ENCODE data around the gene COCH. TPM values are rescaled to one million over a fixed set of nuclear protein-coding genes. Genes with fewer than 3 reads are reported as not detected.
"Not testable (repeated sequence)": the region's sequence is repeated elsewhere in the genome, so short reads cannot be mapped to it uniquely, and the experiment has no call there.

The COCH gene
- total and polyA plus RNA-seq, 10 of the 15 experiments (the other 5 are each of a cell fraction or from before 2014, with no cell fraction given): 1.8 to 8.3 (median 5.1) TPM

DNA sequence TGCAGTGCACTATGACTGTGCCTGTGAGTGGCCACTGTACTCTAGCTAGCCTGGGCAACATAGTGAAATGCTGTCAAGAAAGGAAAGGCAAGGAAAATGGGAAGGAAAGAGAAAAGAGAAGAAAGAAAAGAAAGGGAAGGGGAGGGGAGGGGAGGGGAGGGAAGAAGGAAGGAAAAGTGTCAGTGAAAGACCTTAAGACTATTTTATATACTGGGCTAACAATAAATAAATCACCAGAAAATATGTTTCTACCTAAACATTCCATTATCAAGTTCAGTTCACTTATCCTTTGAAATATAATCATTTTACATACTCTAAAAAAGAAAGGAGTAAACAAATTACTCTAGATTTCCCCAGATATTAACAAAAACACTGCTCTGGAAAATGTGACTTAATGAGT lies 22.1 kb downstream of the COCH start:
- ChIA-PET RAD21 (ENCODE audit: unreplicated experiment) (no interaction called here), POLR2A (no interaction called here)
- no peak for FAIRE-seq

DNA sequence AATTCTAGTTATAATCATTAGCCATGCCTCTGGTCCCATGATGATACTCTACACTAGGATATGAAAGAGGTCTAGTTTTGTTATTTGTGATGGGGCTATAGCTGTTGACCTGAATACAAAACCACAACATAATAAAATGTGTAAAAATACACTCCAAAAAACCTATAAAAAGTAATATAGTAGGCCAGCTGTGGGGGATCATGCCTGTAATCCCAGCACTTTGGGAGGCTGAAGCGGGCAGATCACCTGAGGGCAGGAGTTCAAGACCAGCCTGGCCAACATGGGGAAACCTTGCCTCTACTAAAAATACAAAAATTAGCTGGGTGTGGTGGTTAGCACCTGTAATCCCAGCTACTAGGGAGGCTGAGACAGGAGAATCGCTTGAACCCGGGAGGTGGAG lies 22.8 kb downstream of the COCH start:
- intact Hi-C loops (cut with micrococcal nuclease; ENCODE audit: unreplicated experiment); H2AFZ ChIP-seq (ENCODE audit: control insufficient read depth, low read depth, low read length); H3K27me3 ChIP-seq (replicated peaks in 1 of 2; ENCODE audit: control insufficient read depth in 2 of 2, insufficient read depth in 2 of 2, low read length in 1 of 2); H3K9ac ChIP-seq (ENCODE audit: control insufficient read depth, insufficient read depth, low read length); H3K4me3 ChIP-seq; H3K36me3 ChIP-seq (ENCODE audit: control insufficient read depth in 2 of 2, insufficient read depth in 2 of 2, low read length in 1 of 2); H3K27ac ChIP-seq (ENCODE audit: control insufficient read depth, insufficient read depth); FAIRE-seq; CTCF ChIA-PET; H3K4me2 ChIP-seq (ENCODE audit: control insufficient read depth, insufficient read depth); in situ Hi-C loops (cut with MboI); ATAC-seq; H3K79me2 ChIP-seq (ENCODE audit: control insufficient read depth, insufficient read depth, low read length); RAD21 ChIA-PET (ENCODE audit: unreplicated experiment); BruUV-seq (replicated peaks); POLR2A ChIA-PET; H3K9me3 ChIP-seq (replicated peaks; ENCODE audit: control insufficient read depth, insufficient read depth, low read length); H3K4me1 ChIP-seq (ENCODE audit: control insufficient read depth, insufficient read depth, low read length); DNase-seq (ENCODE audit: low read depth, low spot score); SMC1A ChIA-PET (ENCODE audit: uncharacterized antibody, unreplicated experiment); H4K20me1 ChIP-seq (ENCODE audit: control insufficient read depth, insufficient read depth): not testable (repeated sequence)
- 64% methylated on average over 3 of the region's 3 CpGs for WGBS (ENCODE audit: insufficient coverage, insufficient replicate concordance, low lambda C conversion rate, missing lambda C conversion rate)

More for the DNA sequence above, 22.1 kb downstream of the COCH start:
- TF ChIP-seq NFXL1 (IDR thresholded peaks at IDR 0.05; ENCODE audit: borderline replicate concordance) (no peak), RFX5 (IDR thresholded peaks at IDR 0.05; ENCODE audit: low read depth, low read length) (no peak), HDGF (IDR thresholded peaks at IDR 0.05) (no peak), RCOR1 (conservative IDR thresholded peaks at IDR 0.05; ENCODE audit: low read depth, low read length) (no peak), IKZF1 (conservative IDR thresholded peaks at IDR 0.05) (no peak)
- Histone ChIP-seq H3K4me1 (ENCODE audit: control insufficient read depth, insufficient read depth, low read length) (no peaks in the 10 kb centered on the region), H2AFZ (ENCODE audit: control insufficient read depth, low read depth, low read length) (no peak overlapping the region), H3K27ac (ENCODE audit: control insufficient read depth, insufficient read depth) (no peak overlapping the region), H3K9me3 (replicated peaks; ENCODE audit: control insufficient read depth, insufficient read depth, low read length) (no peaks in the 10 kb centered on the region), H3K27me3 (replicated peaks in 1 of 2; ENCODE audit: control insufficient read depth in 2 of 2, insufficient read depth in 2 of 2, low read length in 1 of 2) (no peaks in the 10 kb centered on the region), H3K36me3 (ENCODE audit: control insufficient read depth in 2 of 2, insufficient read depth in 2 of 2, low read length in 1 of 2) (peaks cover 5 to 10% of the 10 kb centered on the region in 2 experiments), H3K79me2 (ENCODE audit: control insufficient read depth, insufficient read depth, low read length) (no peaks in the 10 kb centered on the region), H4K20me1 (ENCODE audit: control insufficient read depth, insufficient read depth) (no peaks in the 10 kb centered on the region), H3K4me3 (no peak overlapping the region), H3K9ac (ENCODE audit: control insufficient read depth, insufficient read depth, low read length) (no peak overlapping the region), H3K4me2 (ENCODE audit: control insufficient read depth, insufficient read depth) (no peak overlapping the region)
- ATAC-seq (no peak), DNase-seq (ENCODE audit: low read depth, low spot score) (no peak)
- ChIA-PET CTCF (no interaction called here), SMC1A (ENCODE audit: uncharacterized antibody, unreplicated experiment) (no interaction called here)
- no TSS peak for BruUV-seq (replicated peaks)
- intact Hi-C loops (cut with micrococcal nuclease; ENCODE audit: unreplicated experiment) (no loop called here), in situ Hi-C loops (cut with MboI) (no loop called here)

Data from GM12878 (cell line).